ENCODE data around the gene ERICH4. TPM values are rescaled to one million over a fixed set of nuclear protein-coding genes. Genes with fewer than 3 reads are reported as not detected.

The ERICH4 gene
- total RNA-seq, 6 experiments from 2014 or later, result not detected

DNA sequence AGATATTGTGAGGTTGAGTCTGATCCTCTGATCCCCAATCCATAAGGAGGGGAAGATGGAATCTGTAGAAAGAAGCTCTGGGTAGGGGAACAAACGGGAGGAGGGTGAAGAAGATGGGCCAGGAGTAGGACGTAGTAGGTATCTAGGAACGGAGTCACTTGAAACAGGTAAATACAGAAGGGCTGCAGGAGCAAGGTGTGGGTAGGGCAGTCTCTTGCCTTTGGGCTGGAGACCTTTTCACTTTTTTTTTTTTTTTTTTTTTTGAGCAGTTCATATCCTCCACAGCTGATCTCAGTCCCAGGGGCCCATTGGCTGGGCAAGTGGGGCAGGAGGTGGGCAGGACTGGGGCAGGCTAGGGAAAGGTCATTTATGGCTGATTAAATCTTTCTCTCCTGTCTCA, 43.9 kb upstream of the ERICH4 start:
- H3K27ac Mint-ChIP-seq, result peak overlapping the region; percentile 100; the same call in 1 of the 2 replicates
- no peak for TF ChIP-seq CTCF (IDR thresholded peaks at IDR 0.05)
- DNase-seq, result no peak
- H3K4me1 Mint-ChIP-seq (ENCODE audit: low read depth), result peaks cover 44% of the 10 kb centered on the region
- peak overlapping the region; percentile 98 for H3K4me3 Mint-ChIP-seq
- no peaks in the 10 kb centered on the region for H3K36me3 Mint-ChIP-seq (ENCODE audit: low read depth)
- H3K9me3 Mint-ChIP-seq, result no peaks in the 10 kb centered on the region
- no peaks in the 10 kb centered on the region for H3K27me3 Mint-ChIP-seq (ENCODE audit: insufficient read depth)

GRCh38 chr19:41399525-41399924, 43.4 kb upstream of the ERICH4 start:
- Mint-ChIP-seq H3K4me1 (ENCODE audit: low read depth) (peaks cover 44% of the 10 kb centered on the region), H3K36me3 (ENCODE audit: low read depth) (no peaks in the 10 kb centered on the region), H3K27me3 (ENCODE audit: insufficient read depth) (no peaks in the 10 kb centered on the region), H3K9me3 (no peaks in the 10 kb centered on the region), H3K27ac (no peak overlapping the region), H3K4me3 (peak overlapping the region; percentile 59)
- DNase-seq, result no peak
- no peak for TF ChIP-seq CTCF (IDR thresholded peaks at IDR 0.05)

DNA sequence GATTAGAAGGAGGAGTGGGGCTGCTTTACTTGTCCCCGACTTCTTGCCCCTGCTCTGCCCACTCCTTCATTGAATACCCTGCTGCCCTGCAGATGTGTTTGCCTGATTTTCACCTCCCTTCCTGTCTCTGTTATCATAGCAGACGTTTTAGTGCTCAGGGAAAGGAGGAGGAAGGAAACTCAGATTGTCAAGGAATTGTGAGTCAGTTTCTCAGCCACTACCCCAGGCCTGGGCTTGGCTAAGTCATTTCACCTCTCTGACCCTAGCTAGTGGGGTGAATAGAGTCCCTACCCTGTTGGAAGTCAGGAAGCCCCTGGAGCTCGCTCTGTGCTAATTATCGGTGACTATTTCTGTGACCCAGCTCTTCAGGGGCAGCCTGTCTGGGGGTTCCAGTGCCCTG, 41.5 kb upstream of the ERICH4 start:
- no peaks in the 10 kb centered on the region for H3K9me3 Mint-ChIP-seq
- no peaks in the 10 kb centered on the region; the same call in 1 of the 2 replicates for H3K27me3 Mint-ChIP-seq (ENCODE audit: insufficient read depth)
- no peak overlapping the region for H3K4me3 Mint-ChIP-seq
- peaks cover 29% of the 10 kb centered on the region for H3K4me1 Mint-ChIP-seq (ENCODE audit: low read depth)
- H3K36me3 Mint-ChIP-seq (ENCODE audit: low read depth), result no peaks in the 10 kb centered on the region
- no peak overlapping the region; the same call in 1 of the 2 replicates for H3K27ac Mint-ChIP-seq
- no peak for DNase-seq
- no peak for TF ChIP-seq CTCF (IDR thresholded peaks at IDR 0.05)

DNA sequence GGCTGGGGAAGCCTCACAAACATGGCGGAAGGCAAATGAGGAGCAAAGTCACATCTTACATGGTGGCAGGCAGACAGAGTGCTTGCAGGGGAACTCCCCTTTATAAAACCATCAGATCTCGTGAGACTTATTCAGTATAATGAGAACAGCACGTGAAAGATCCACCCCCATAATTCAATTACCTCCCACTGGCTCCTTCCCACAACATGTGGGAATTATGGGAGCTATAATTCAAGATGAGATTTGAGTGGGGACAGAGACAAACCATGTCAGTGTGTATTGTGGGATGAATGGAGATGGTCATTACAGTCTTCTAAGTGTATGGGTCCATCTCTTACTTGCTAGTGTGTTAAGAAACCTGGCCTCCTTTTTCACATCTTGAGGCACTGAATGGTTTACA, 40.9 kb upstream of the ERICH4 start:
- no peak for DNase-seq
- H3K9me3 Mint-ChIP-seq, result no peaks in the 10 kb centered on the region
- H3K4me3 Mint-ChIP-seq, result no peak overlapping the region
- TF ChIP-seq CTCF (IDR thresholded peaks at IDR 0.05), result no peak
- no peaks in the 10 kb centered on the region; the same call in 1 of the 2 replicates for H3K27me3 Mint-ChIP-seq (ENCODE audit: insufficient read depth)
- H3K27ac Mint-ChIP-seq, result no peak overlapping the region
- no peaks in the 10 kb centered on the region for H3K36me3 Mint-ChIP-seq (ENCODE audit: low read depth)
- peaks cover 26% of the 10 kb centered on the region for H3K4me1 Mint-ChIP-seq (ENCODE audit: low read depth)

DNA sequence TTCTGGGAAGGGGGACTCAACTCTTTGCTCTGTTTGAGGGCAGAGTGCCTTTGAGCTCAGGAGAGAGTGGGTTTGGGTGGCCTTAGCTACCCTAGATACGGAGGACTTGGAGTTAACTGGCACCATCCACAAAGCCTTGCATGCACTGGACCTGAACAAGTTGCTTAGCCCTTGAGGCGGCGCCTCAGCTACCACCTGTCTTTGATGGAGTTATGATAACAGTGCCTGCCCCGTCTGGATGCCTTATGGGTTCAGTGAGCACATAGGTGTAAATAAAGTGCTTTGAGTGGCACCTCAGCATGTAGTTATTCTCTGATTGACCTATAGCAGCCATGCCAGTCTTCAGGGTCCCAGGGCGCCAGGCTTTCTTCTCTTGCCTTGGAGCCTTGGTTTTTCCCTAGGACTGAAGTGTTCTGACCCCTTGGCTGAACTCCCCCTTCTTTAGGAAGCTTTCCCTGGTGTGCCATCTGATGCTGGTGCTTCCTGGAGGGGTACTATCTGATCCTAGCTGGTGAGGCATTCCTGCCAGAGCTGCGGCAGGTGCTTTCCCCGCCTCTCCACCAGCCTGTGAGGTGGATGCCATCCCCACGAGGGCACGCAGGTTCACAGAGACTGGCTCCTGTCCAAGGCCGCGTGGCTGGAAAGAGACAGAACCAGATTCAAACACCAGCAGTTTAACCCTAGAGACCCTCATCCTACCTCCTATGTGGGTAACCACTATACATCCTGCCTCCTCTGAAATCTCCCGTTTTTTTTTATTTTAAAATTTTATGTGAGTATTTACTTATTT, 39.6 kb upstream of the ERICH4 start:
- no peak overlapping the region for H3K27ac Mint-ChIP-seq
- peaks cover 22% of the 10 kb centered on the region for H3K4me1 Mint-ChIP-seq (ENCODE audit: low read depth)
- H3K36me3 Mint-ChIP-seq (ENCODE audit: low read depth), result no peaks in the 10 kb centered on the region
- H3K27me3 Mint-ChIP-seq (ENCODE audit: insufficient read depth), result no peaks in the 10 kb centered on the region; the same call in 1 of the 2 replicates
- DNase-seq, result no peak
- TF ChIP-seq CTCF (IDR thresholded peaks at IDR 0.05), result no peak
- no peaks in the 10 kb centered on the region for H3K9me3 Mint-ChIP-seq
- no peak overlapping the region for H3K4me3 Mint-ChIP-seq

Measured in HFFc6 (cell line).